SK-N-SH (cell line): ENCODE data around the gene CTCF. TPM values are rescaled to one million over a fixed set of nuclear protein-coding genes. Genes with fewer than 3 reads are reported as not detected.
A peak's percentile ranks its signal among the peaks of the same experiment; 100 is the strongest.

ENCODE experiments used
- CTCF ChIA-PET: fragments of 300-600, 350-600 bp; formaldehyde crosslinking; extraction: SDS; loops from one replicate; lab custom pipeline; 2021; lab: Yijun Ruan, JAX
- POLR2A ChIA-PET: fragments of 350-600 bp; sonication (Branson Sonifier 250); formaldehyde crosslinking; extraction: SDS; loops from one replicate; lab custom pipeline; 2020; ENCODE audit warnings: antibody characterized with exemption, inconsistent platforms; lab: Yijun Ruan, JAX
- DNase-seq: peaks from one replicate; pipeline ENCODE4 v3.0.0; 2012
- H2AFZ ChIP-seq: fragments of 200-600 bp; sonication (generic); 2 replicates; pipeline ENCODE4 v1.8.1; 2016; ENCODE audit warnings: antibody characterized with exemption, mild to moderate bottlenecking, low read depth
- H3F3A ChIP-seq: fragments of 200-600 bp; sonication (generic); replicated peaks from 2 replicates; pipeline ENCODE3; 2016; ENCODE audit warnings: antibody characterized with exemption, mild to moderate bottlenecking; ENCODE audit not compliant: insufficient read depth
- H3K27ac ChIP-seq, 2 experiments: fragments of 200-500 bp in 1 of 2; fragments of 200-600 bp in 1 of 2; sonication (Bioruptor generic) in 1 of 2; sonication (generic), shearing (Covaris generic) in 1 of 2; 2 replicates each; pipeline versions ENCODE4 v1.5.1 to v1.6.1; 2014 to 2016; ENCODE audit warnings: low read depth in 2 of 2, inconsistent platforms in 1 of 2, low read length in 1 of 2, mild to moderate bottlenecking in 1 of 2, mixed read lengths in 1 of 2
- H3K27me3 ChIP-seq: fragments of 200-600 bp; sonication (generic), shearing (Covaris generic); 2 replicates; pipeline ENCODE4 v1.6.1; 2016; ENCODE audit warnings: mixed run types; ENCODE audit not compliant: insufficient read depth
- H3K36me3 ChIP-seq, 2 experiments: fragments of 200-500 bp in 1 of 2; fragments of 200-600 bp in 1 of 2; sonication (Bioruptor generic) in 1 of 2; sonication (generic) in 1 of 2; replicated peaks in 1 of 2; 2 replicates each; pipeline versions ENCODE3 to v1.5.1; 2014 to 2016; ENCODE audit warnings: low read length in 1 of 2, mild to moderate bottlenecking in 1 of 2; ENCODE audit not compliant: insufficient read depth in 2 of 2, control insufficient read depth in 1 of 2
- H3K4me1 ChIP-seq, 2 experiments: fragments of 200-500 bp in 1 of 2; fragments of 200-600 bp in 1 of 2; sonication (Bioruptor generic) in 1 of 2; sonication (generic), shearing (Covaris generic) in 1 of 2; 2 replicates each; pipeline versions ENCODE4 v1.5.1 to v1.6.1; 2014 to 2016; ENCODE audit warnings: low read depth in 1 of 2, low read length in 1 of 2, mixed run types in 1 of 2; ENCODE audit not compliant: insufficient read depth in 2 of 2, control insufficient read depth in 1 of 2
- H3K4me2 ChIP-seq: fragments of 200-600 bp; sonication (generic), shearing (Covaris generic); 2 replicates; pipeline ENCODE4 v1.6.1; 2017; ENCODE audit warnings: mixed run types
- H3K4me3 ChIP-seq, 2 experiments: fragments of 200-500 bp in 1 of 2; fragments of 200-600 bp in 1 of 2; sonication (Bioruptor generic) in 1 of 2; sonication (generic), shearing (Covaris generic) in 1 of 2; 2 replicates each; pipeline versions ENCODE4 v1.5.1 to v1.8.1; 2014 to 2016; ENCODE audit warnings: low read depth in 2 of 2, inconsistent platforms in 1 of 2, low read length in 1 of 2, mild to moderate bottlenecking in 1 of 2, mixed read lengths in 1 of 2, moderate library complexity in 1 of 2
- H3K79me2 ChIP-seq: fragments of 200-600 bp; sonication (generic); 2 replicates; pipeline ENCODE4 v1.8.1; 2017; ENCODE audit warnings: mild to moderate bottlenecking; ENCODE audit not compliant: insufficient read depth
- H3K9ac ChIP-seq: fragments of 200-600 bp; sonication (generic); 2 replicates; pipeline ENCODE4 v1.6.1; 2017; ENCODE audit warnings: mixed run types
- H3K9me2 ChIP-seq: fragments of 200-600 bp; sonication (generic); 2 replicates; pipeline ENCODE4 v1.6.1; 2017; ENCODE audit warnings: mixed run types
- H3K9me3 ChIP-seq: fragments of 200-600 bp; sonication (generic); 2 replicates; pipeline ENCODE4 v1.6.1; 2017; ENCODE audit warnings: mixed run types, mild to moderate bottlenecking, moderate library complexity
- H4K20me1 ChIP-seq: fragments of 200-600 bp; sonication (generic); 2 replicates; pipeline ENCODE4 v1.6.1; 2017; ENCODE audit warnings: mild to moderate bottlenecking, mixed run types; ENCODE audit not compliant: insufficient read depth
- CTCF ChIP-seq: fragments of 200-600 bp; sonication (generic); IDR thresholded peaks from 2 replicates; pipeline ENCODE4 v1.6.1; 2017; ENCODE audit warnings: antibody characterized with exemption, mild to moderate bottlenecking, moderate library complexity
- ELF1 ChIP-seq: IDR thresholded peaks from 2 replicates; pipeline ENCODE4 v1.4.0; 2012
- EZH2phosphoT487 ChIP-seq: fragments of 200-600 bp; sonication (generic); IDR thresholded peaks from 2 replicates; pipeline ENCODE4 v1.6.1; 2017; ENCODE audit warnings: low read depth, mixed run types, mild to moderate bottlenecking, antibody characterized with exemption, moderate library complexity, borderline replicate concordance
- FOSL2 ChIP-seq: IDR thresholded peaks from 2 replicates; pipeline ENCODE4 v1.4.0; 2012; ENCODE audit warnings: low read depth, mild to moderate bottlenecking, moderate library complexity, borderline replicate concordance
- GABPA ChIP-seq: IDR thresholded peaks from 2 replicates; pipeline ENCODE4 v1.4.0; 2012; ENCODE audit warnings: low read depth, mild to moderate bottlenecking
- MEF2A ChIP-seq: IDR thresholded peaks from 2 replicates; pipeline ENCODE4 v1.4.0; 2012; ENCODE audit warnings: low read depth, borderline replicate concordance
- MXI1 ChIP-seq: IDR thresholded peaks from 2 replicates; pipeline ENCODE4 v1.6.1; 2012; ENCODE audit warnings: mild to moderate bottlenecking, low read depth, low read length, improper control_type of control experiment
- NRF1 ChIP-seq: IDR thresholded peaks from 2 replicates; pipeline ENCODE4 v1.6.1; 2012; ENCODE audit warnings: low read depth, mild to moderate bottlenecking, low read length
- POLR2AphosphoS5 ChIP-seq: IDR thresholded peaks from 2 replicates; pipeline ENCODE4 v1.6.1; 2012; ENCODE audit warnings: low read depth, low read length
- RAD21 ChIP-seq: IDR thresholded peaks from 2 replicates; pipeline ENCODE4 v1.6.1; 2012; ENCODE audit warnings: mild to moderate bottlenecking, low read length
- RCOR1 ChIP-seq: fragments of 150-350 bp; IDR thresholded peaks from 2 replicates; pipeline ENCODE4 v1.6.1; 2017; ENCODE audit warnings: antibody characterized with exemption, low read length
- TAF1 ChIP-seq: IDR thresholded peaks from 2 replicates; pipeline ENCODE4 v1.6.1; 2012; ENCODE audit warnings: low read depth, mild to moderate bottlenecking, low read length, moderate library complexity, borderline replicate concordance
- TCF12 ChIP-seq: IDR thresholded peaks from 2 replicates; pipeline ENCODE4 v1.4.0; 2012
- TEAD4 ChIP-seq: IDR thresholded peaks from 2 replicates; pipeline ENCODE4 v1.4.0; 2012; ENCODE audit warnings: mild to moderate bottlenecking, borderline replicate concordance; ENCODE audit not compliant: insufficient read depth
- USF1 ChIP-seq: IDR thresholded peaks from 2 replicates; pipeline ENCODE4 v1.4.0; 2012; ENCODE audit warnings: low read depth, borderline replicate concordance
- USF2 ChIP-seq: fragments of 150-350 bp; IDR thresholded peaks from 2 replicates; pipeline ENCODE4 v1.6.1; 2017; ENCODE audit warnings: antibody characterized with exemption, low read length, low read depth, borderline replicate concordance
- WGBS: methylation state at CpG from one replicate; pipeline ENCODE4 v1.1.6; 2017; ENCODE audit warnings: low lambda C conversion rate; 5-methylcytosine and 5-hydroxymethylcytosine counted together
- polyA plus RNA-seq, 3 experiments: library from polyadenylated mRNA; depleted of rRNA; stranded (reverse); fragments of >200 nt; gene quantifications; 2 replicates each; pipeline ENCODE4 v1.2.3, GENCODE V29; 2012

CTCF gene
- polyA plus RNA-seq, 1 of the 3 experiments (the other 2 are of a cell fraction): 19.6 TPM

DNA sequence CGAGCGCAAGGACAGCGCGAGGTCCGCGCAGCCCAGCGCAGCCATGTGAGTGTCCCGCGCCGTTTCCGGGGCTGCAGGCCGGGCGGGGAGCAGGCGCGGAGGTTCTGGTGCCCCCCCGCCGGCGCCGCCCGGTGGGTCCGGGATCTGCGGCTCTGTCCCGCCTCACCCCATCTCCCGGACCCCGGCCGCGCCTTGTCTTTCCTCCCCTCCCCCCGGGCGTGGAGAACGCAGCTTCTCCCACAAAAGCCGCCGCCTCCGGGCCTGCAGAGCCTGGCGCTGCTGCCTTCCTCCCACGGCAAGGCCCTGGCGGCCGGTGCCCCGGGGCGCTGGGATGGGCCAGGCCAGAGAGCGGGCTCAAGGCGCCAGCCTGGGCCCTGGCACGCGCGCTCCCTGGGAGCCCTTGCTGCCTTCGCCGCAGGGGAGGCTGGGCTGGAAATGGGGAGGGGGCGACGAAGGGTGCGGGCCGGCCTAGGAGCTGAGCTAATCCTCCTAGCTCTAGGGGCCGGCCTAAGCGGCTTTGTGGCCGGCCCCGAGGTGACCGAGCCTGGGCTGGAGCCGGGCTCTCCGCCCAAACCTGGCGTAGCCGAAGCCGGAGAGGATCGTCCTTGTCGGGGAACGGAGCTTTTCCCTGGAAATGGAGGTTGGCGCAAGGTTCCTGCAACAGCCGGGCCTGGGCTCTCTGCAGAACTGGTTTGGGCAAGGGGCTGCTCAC is 33.3 kb upstream of the CTCF start:
- Histone ChIP-seq H2AFZ (no peak overlapping the region), H3K9me2 (no peaks in the 10 kb centered on the region), H4K20me1 (peaks cover 37% of the 10 kb centered on the region), H3K4me2 (peak overlapping the region; percentile 96), H3K4me3 (peak overlapping the region; percentile 77 to 99), H3K9me3 (no peaks in the 10 kb centered on the region), H3K36me3 (peaks cover 0 to 4% of the 10 kb centered on the region in 2 experiments), H3K27ac (peak overlapping the region; percentile 83), H3K79me2 (peaks cover 51% of the 10 kb centered on the region), H3K4me1 (peaks cover 21% of the 10 kb centered on the region in 2 experiments; a peak in 3 of 4 replicates), H3F3A (peaks cover 15% of the 10 kb centered on the region), H3K27me3 (no peaks in the 10 kb centered on the region), H3K9ac (peak overlapping the region; percentile 88)
- peak; percentile 8; the same call in 1 of the 2 replicates for TF ChIP-seq TAF1
- peak; percentile 63; the same call in 1 of the 2 replicates for TF ChIP-seq POLR2AphosphoS5
- peak; percentile 45; the same call in 1 of the 2 replicates for TF ChIP-seq MXI1
- TF ChIP-seq RAD21: no peak
- TF ChIP-seq TCF12: no peak
- POLR2A ChIA-PET: interaction anchor here (0.8 to 2.5 kb wide), 8 partner anchors 8 to 316 kb away, joined by 3 to 10 read pairs (median 4); partner anchors contain the start of genes ACD, C16orf86, CTCF and ENKD1
- CTCF ChIA-PET: interaction anchor here (0.9 to 6.6 kb wide), 18 partner anchors 8 to 288 kb away, joined by 3 to 60 read pairs (median 5); partner anchors contain the start of genes ATP6V0D1, C16orf86, CARMIL2 and CTCF
- WGBS: 1% methylated on average over 15 of the region's 65 CpGs
- DNase-seq: peak; percentile 83

DNA sequence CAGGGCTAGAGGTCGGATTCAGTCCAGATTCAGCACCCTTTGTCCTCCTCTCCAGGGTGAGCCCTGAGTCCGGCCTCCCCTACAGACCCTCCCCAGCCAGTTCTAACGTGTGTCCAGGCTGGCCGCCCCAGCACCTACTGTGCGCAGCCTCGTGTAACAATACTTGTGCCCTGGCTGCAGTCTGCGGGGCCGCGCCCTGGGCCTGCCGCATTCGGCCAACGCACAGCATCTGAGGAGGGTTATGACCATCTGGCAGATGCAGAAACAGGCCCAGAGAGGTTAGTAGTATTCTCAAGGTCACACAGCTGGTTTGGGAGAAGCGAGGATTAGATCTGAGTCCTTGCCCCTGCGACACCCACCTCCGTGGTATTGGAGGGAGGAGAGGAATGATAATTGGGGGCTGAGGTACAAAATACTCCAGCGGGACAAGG is 32.7 kb upstream of the CTCF start:
- Histone ChIP-seq H3K9me3 (no peaks in the 10 kb centered on the region), H3K36me3 (peaks cover 0 to 4% of the 10 kb centered on the region in 2 experiments), H3K27me3 (no peaks in the 10 kb centered on the region), H4K20me1 (peaks cover 43% of the 10 kb centered on the region), H3F3A (peaks cover 20% of the 10 kb centered on the region), H3K4me2 (peak overlapping the region; percentile 96), H3K4me1 (peaks cover 21% of the 10 kb centered on the region in 2 experiments; a peak in 3 of 4 replicates), H3K9me2 (no peaks in the 10 kb centered on the region), H3K79me2 (peaks cover 57% of the 10 kb centered on the region), H3K4me3 (peak overlapping the region; percentile 77 to 99), H2AFZ (no peak overlapping the region), H3K9ac (peak overlapping the region; percentile 88)
- peak; percentile 67 for DNase-seq
- WGBS: 2% methylated on average over 10 of the region's 16 CpGs
- ChIA-PET CTCF (interaction anchor here (0.9 to 6.6 kb wide), 17 partner anchors 9 to 287 kb away, joined by 3 to 60 read pairs (median 5); partner anchors contain the start of genes ATP6V0D1, C16orf86, CARMIL2 and CTCF), POLR2A (interaction anchor here (1.0 to 2.5 kb wide), 6 partner anchors 9 to 316 kb away, joined by 3 to 10 read pairs (median 6); partner anchors contain the start of genes ACD, C16orf86, CTCF and ENKD1)
- no peak for TF ChIP-seq EZH2phosphoT487
- no peak for TF ChIP-seq NRF1
- no peak for TF ChIP-seq USF2
- TF ChIP-seq GABPA: no peak
- TF ChIP-seq ELF1: no peak
- no peak for TF ChIP-seq MXI1
- no peak for TF ChIP-seq FOSL2
- TF ChIP-seq USF1: no peak
- no peak for TF ChIP-seq MEF2A
- TF ChIP-seq TEAD4: no peak
- TF ChIP-seq RCOR1: no peak
- no peak for TF ChIP-seq CTCF
- TF ChIP-seq, all 33 proteins: peak for 0
- H3K27ac ChIP-seq: peak overlapping the region; percentile 83
